Measurements from ENCODE around the gene PDZD11. TPM values are rescaled to one million over a fixed set of nuclear protein-coding genes. Genes with fewer than 3 reads are reported as not detected.
A peak's percentile ranks its signal among the peaks of the same experiment; 100 is the strongest.
"Not testable (repeated sequence)": the region's sequence is repeated elsewhere in the genome, so short reads cannot be mapped to it uniquely, and the experiment has no call there.

PDZD11 gene, protein sequence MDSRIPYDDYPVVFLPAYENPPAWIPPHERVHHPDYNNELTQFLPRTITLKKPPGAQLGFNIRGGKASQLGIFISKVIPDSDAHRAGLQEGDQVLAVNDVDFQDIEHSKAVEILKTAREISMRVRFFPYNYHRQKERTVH
- polyA plus RNA-seq (2013), result 18.2 TPM

DNA sequence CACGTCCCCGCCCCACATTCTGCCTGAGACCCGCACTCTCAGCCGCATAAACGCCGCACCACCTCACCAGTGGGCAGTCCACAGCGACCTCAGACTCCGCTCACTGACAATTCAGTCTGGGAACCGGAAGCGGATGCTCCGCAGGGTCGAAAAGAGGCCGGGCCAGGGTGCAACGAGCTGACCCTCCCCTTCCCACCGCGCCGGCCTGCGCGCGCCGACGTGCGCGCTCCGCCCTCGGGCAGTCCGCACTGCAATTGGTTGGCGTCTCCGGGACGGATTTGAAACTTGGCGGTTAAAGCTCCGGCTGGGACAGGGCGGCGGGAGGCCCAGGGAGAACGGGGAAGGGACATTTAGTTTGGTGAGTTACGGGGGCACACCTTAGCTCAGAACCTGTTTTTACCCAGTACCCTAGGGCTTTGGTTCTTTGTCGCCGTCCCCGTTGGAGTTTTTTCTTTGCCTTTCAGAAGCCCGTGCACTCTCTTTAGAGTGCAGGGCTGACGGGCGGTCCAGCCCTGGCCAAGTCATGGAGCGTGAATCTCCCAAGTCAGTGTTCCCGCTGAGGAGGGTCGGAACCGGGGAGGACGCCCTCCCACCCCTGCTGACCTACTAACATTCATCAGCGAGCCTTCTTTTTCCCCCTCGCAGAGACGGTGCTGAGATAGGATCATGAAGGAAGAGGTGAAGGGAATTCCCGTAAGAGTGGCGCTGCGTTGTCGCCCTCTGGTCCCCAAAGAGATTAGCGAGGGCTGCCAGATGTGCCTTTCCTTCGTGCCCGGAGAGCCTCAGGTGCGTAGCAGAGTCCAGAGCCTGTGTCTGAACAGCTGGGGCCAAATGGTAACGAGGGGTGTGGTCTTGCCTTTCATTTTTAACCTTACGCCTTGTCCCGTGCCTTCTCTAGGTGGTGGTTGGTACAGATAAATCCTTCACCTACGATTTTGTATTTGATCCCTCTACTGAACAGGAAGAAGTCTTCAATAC lies at the start of gene PDZD11, which contains the start of gene KIF4A:
Gene PDZD11 (minus strand): TSS at position 135 of the 978 bp plus-strand sequence. CDS start 586 bp downstream, outside the sequence.
Gene KIF4A (plus strand): TSS at position 312 of the 978 bp plus-strand sequence. CDS start 355 bp downstream, at position 667.
- H3K4me3 ChIP-seq (ENCODE audit: control insufficient read depth in 1 of 7, extremely low read depth in 1 of 7, insufficient read depth in 4 of 7, low read depth in 2 of 7, low read length in 6 of 7), result peak within 1 kb of the TSS; percentile 69 to 90 (median 75)
- POLR2A ChIA-PET, result interaction anchor here (0.5 kb wide), 1 partner anchor 822 kb away, joined by 3 read pairs; no protein-coding TSS in a partner anchor
- H3K27ac ChIP-seq (ENCODE audit: insufficient read depth in 1 of 2, low read depth in 1 of 2, low read length in 2 of 2, poor library complexity in 1 of 2, severe bottlenecking in 2 of 2), result peak within 1 kb of the TSS in 1 of 2 experiments; percentile 30
- H3K27me3 ChIP-seq (replicated peaks in 2 of 5; ENCODE audit: control insufficient read depth in 4 of 5, insufficient read depth in 5 of 5, low read length in 4 of 5), result peaks cover 0 to 5% (median 0%) of the 10 kb centered on the region in 5 experiments
- WGBS (ENCODE audit: insufficient coverage), result 36% methylated on average over 41 of the region's 62 CpGs
- no peaks in the 10 kb centered on the region for H3K9me3 ChIP-seq (ENCODE audit: control extremely low read depth in 1 of 5, control insufficient read depth in 4 of 5, insufficient read depth in 2 of 5, low read depth in 1 of 5, low read length in 4 of 5)
- CTCF ChIA-PET, result interaction anchor here (1.0 kb wide), 1 partner anchor 192 kb away, joined by 3 read pairs; no protein-coding TSS in a partner anchor
- H3K36me3 ChIP-seq (ENCODE audit: control insufficient read depth in 4 of 4, insufficient read depth in 4 of 4, low read length in 3 of 4), result peaks cover 0 to 21% (median 10%) of the 10 kb centered on the region in 4 experiments
- DNase-seq, result peak; percentile 67 to 85 (median 84)
- H3K4me1 ChIP-seq (ENCODE audit: control extremely low read depth in 1 of 4, control insufficient read depth in 4 of 4, insufficient read depth in 4 of 4, low read length in 3 of 4), result peaks cover 0 to 17% (median 4%) of the 10 kb centered on the region in 4 experiments

DNA sequence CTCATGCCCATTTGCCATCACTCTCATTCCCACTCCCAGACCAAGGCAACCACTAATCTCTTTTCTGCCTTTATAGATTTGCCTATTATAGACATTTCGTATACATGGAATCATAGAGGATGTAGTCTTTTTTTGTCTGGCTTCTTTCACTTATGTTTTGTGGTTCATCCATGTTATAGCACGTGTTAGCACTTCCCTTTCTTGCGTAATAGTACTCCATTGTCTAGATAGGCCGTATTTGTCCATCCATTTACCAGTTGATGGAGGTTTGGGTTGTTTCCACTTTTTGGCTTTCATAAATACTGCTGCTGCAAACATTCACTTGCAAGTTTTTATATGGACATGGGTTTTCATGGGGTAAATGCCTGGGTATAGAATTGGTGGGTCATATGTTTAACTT lies 48.6 kb upstream of the PDZD11 start:
- 30% methylated on average over 1 of the region's 4 CpGs for WGBS (ENCODE audit: insufficient coverage)
- Histone ChIP-seq H3K4me3 (ENCODE audit: control insufficient read depth in 1 of 7, extremely low read depth in 1 of 7, insufficient read depth in 4 of 7, low read depth in 2 of 7, low read length in 6 of 7) (no peak overlapping the region), H3K9me3 (ENCODE audit: control extremely low read depth in 1 of 5, control insufficient read depth in 4 of 5, insufficient read depth in 2 of 5, low read depth in 1 of 5, low read length in 4 of 5) (no peaks in the 10 kb centered on the region), H3K27ac (ENCODE audit: insufficient read depth in 1 of 2, low read depth in 1 of 2, low read length in 2 of 2, poor library complexity in 1 of 2, severe bottlenecking in 2 of 2) (no peak overlapping the region), H3K36me3 (ENCODE audit: control insufficient read depth in 4 of 4, insufficient read depth in 4 of 4, low read length in 3 of 4) (peaks cover 0 to 8% (median 5%) of the 10 kb centered on the region in 4 experiments), H3K27me3 (replicated peaks in 2 of 5; ENCODE audit: control insufficient read depth in 4 of 5, insufficient read depth in 5 of 5, low read length in 4 of 5) (no peaks in the 10 kb centered on the region), H3K4me1 (ENCODE audit: control extremely low read depth in 1 of 4, control insufficient read depth in 4 of 4, insufficient read depth in 4 of 4, low read length in 3 of 4) (no peaks in the 10 kb centered on the region)
- DNase-seq, result no peak
- ChIA-PET CTCF (no interaction called here), POLR2A (no interaction called here)

DNA sequence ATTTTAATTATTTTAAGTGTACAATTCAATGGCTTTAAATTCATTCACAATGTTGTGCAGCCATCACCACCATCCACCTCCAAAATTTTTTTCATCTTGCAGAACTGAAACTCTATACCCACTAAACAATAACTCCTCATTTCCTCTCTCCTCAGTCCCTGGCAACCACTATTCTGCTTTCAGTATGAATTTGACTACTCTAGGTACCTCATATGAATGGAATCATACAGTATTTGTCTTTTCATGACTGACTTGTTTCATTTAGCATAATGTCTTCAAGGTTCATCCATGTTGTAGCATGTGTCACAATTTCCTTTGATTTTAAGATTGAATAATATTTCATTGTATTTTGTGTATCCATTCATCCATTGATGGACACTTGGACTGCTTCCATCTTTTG lies 47.0 kb upstream of the PDZD11 start:
- H3K9me3 ChIP-seq (ENCODE audit: control extremely low read depth in 1 of 5, control insufficient read depth in 4 of 5, insufficient read depth in 2 of 5, low read depth in 1 of 5, low read length in 4 of 5), result no peaks in the 10 kb centered on the region
- no peaks in the 10 kb centered on the region for H3K4me1 ChIP-seq (ENCODE audit: control extremely low read depth in 1 of 4, control insufficient read depth in 4 of 4, insufficient read depth in 4 of 4, low read length in 3 of 4)
- ChIA-PET CTCF (no interaction called here), POLR2A (no interaction called here)
- no peak overlapping the region for H3K27ac ChIP-seq (ENCODE audit: insufficient read depth in 1 of 2, low read depth in 1 of 2, low read length in 2 of 2, poor library complexity in 1 of 2, severe bottlenecking in 2 of 2)
- H3K36me3 ChIP-seq (ENCODE audit: control insufficient read depth in 4 of 4, insufficient read depth in 4 of 4, low read length in 3 of 4), result peaks cover 0 to 3% (median 2%) of the 10 kb centered on the region in 4 experiments
- H3K4me3 ChIP-seq (ENCODE audit: control insufficient read depth in 1 of 7, extremely low read depth in 1 of 7, insufficient read depth in 4 of 7, low read depth in 2 of 7, low read length in 6 of 7), result no peak overlapping the region
- DNase-seq, result no peak
- H3K27me3 ChIP-seq (replicated peaks in 2 of 5; ENCODE audit: control insufficient read depth in 4 of 5, insufficient read depth in 5 of 5, low read length in 4 of 5), result no peaks in the 10 kb centered on the region

DNA sequence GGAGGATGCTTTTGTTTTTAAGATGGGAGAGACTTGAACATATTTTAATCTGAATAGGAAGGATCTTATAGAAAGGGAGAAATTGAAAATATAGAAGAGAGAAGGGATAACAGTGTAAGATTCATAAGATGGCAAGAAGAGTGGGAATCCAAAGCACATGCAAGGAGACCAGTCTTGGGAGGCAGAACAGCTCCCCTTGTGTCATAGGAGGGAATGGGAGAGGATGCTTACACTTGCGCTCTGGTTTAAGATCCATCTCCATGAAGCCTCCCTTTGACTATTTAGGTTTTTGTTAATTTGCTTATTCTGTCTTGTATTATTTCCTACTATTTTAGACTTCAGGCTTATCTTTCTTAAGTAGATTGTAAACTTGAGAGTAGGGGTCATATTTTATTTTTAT lies 42.9 kb upstream of the PDZD11 start:
- Histone ChIP-seq H3K27ac (ENCODE audit: insufficient read depth in 1 of 2, low read depth in 1 of 2, low read length in 2 of 2, poor library complexity in 1 of 2, severe bottlenecking in 2 of 2) (no peak overlapping the region), H3K36me3 (ENCODE audit: control insufficient read depth in 4 of 4, insufficient read depth in 4 of 4, low read length in 3 of 4) (peaks cover 0 to 3% (median 2%) of the 10 kb centered on the region in 4 experiments), H3K27me3 (replicated peaks in 2 of 5; ENCODE audit: control insufficient read depth in 4 of 5, insufficient read depth in 5 of 5, low read length in 4 of 5) (no peaks in the 10 kb centered on the region), H3K4me1 (ENCODE audit: control extremely low read depth in 1 of 4, control insufficient read depth in 4 of 4, insufficient read depth in 4 of 4, low read length in 3 of 4) (no peaks in the 10 kb centered on the region), H3K4me3 (ENCODE audit: control insufficient read depth in 1 of 7, extremely low read depth in 1 of 7, insufficient read depth in 4 of 7, low read depth in 2 of 7, low read length in 6 of 7) (no peak overlapping the region), H3K9me3 (ENCODE audit: control extremely low read depth in 1 of 5, control insufficient read depth in 4 of 5, insufficient read depth in 2 of 5, low read depth in 1 of 5, low read length in 4 of 5) (no peaks in the 10 kb centered on the region)
- WGBS (ENCODE audit: insufficient coverage), result no CpG with 5 or more reads among the region's 1 CpG
- CTCF ChIA-PET, result no interaction called here
- no peak for DNase-seq
- POLR2A ChIA-PET, result no interaction called here

DNA sequence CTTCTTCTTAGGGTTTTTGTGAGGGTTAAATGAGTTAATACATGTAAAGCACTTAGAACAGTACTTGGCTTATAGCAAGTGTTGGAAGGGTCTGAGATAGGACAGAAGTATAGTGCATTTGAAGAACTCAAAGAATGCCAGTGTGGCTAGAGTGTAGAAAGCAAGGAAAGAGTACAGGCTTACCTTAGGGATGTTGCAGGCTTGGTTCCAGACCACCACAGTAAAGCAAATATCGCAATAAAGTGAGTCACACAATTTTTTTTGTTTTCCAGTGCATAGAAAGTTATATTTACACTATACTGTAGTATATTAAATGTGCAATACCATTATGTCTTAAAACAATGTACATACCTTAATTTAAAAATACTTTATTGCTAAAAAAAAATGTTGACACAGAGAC lies 41.4 kb upstream of the PDZD11 start:
- Histone ChIP-seq H3K27me3 (replicated peaks in 2 of 5; ENCODE audit: control insufficient read depth in 4 of 5, insufficient read depth in 5 of 5, low read length in 4 of 5) (no peaks in the 10 kb centered on the region), H3K4me1 (ENCODE audit: control extremely low read depth in 1 of 4, control insufficient read depth in 4 of 4, insufficient read depth in 4 of 4, low read length in 3 of 4) (no peaks in the 10 kb centered on the region), H3K9me3 (ENCODE audit: control extremely low read depth in 1 of 5, control insufficient read depth in 4 of 5, insufficient read depth in 2 of 5, low read depth in 1 of 5, low read length in 4 of 5) (no peaks in the 10 kb centered on the region), H3K36me3 (ENCODE audit: control insufficient read depth in 4 of 4, insufficient read depth in 4 of 4, low read length in 3 of 4) (peaks cover 0 to 3% (median 2%) of the 10 kb centered on the region in 4 experiments), H3K27ac (ENCODE audit: insufficient read depth in 1 of 2, low read depth in 1 of 2, low read length in 2 of 2, poor library complexity in 1 of 2, severe bottlenecking in 2 of 2) (no peak overlapping the region), H3K4me3 (ENCODE audit: control insufficient read depth in 1 of 7, extremely low read depth in 1 of 7, insufficient read depth in 4 of 7, low read depth in 2 of 7, low read length in 6 of 7) (no peak overlapping the region)
- DNase-seq, result no peak
- ChIA-PET POLR2A (no interaction called here), CTCF (interaction anchor here (2.3 kb wide), 1 partner anchor 102 kb away, joined by 9 read pairs; no protein-coding TSS in a partner anchor)
- WGBS (ENCODE audit: insufficient coverage), result no CpG with 5 or more reads among the region's 1 CpG

DNA sequence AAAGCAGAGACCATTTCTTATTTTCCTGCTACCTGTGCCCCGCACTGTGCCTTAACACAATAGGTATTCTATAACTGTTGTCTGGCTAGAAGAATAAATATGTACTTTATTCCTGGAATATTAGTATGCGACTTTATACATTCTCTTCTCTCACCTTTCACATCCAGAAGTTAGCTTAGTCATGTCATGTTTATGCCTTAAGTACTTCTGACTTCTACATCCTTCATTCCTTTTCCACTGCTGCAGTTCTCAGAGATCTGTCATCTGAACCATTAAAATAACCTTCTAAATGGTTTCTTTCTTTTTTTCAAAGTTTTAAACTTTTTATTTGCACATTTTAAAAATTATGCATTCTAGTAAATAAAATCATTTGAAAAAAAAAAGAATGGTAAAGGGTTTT lies 34.6 kb upstream of the PDZD11 start:
- Histone ChIP-seq H3K4me1 (ENCODE audit: control extremely low read depth in 1 of 4, control insufficient read depth in 4 of 4, insufficient read depth in 4 of 4, low read length in 3 of 4) (no peaks in the 10 kb centered on the region), H3K27me3 (replicated peaks in 2 of 5; ENCODE audit: control insufficient read depth in 4 of 5, insufficient read depth in 5 of 5, low read length in 4 of 5) (no peaks in the 10 kb centered on the region), H3K36me3 (ENCODE audit: control insufficient read depth in 4 of 4, insufficient read depth in 4 of 4, low read length in 3 of 4) (no peaks in the 10 kb centered on the region), H3K4me3 (ENCODE audit: control insufficient read depth in 1 of 7, extremely low read depth in 1 of 7, insufficient read depth in 4 of 7, low read depth in 2 of 7, low read length in 6 of 7) (no peak overlapping the region), H3K27ac (ENCODE audit: insufficient read depth in 1 of 2, low read depth in 1 of 2, low read length in 2 of 2, poor library complexity in 1 of 2, severe bottlenecking in 2 of 2) (no peak overlapping the region), H3K9me3 (ENCODE audit: control extremely low read depth in 1 of 5, control insufficient read depth in 4 of 5, insufficient read depth in 2 of 5, low read depth in 1 of 5, low read length in 4 of 5) (no peaks in the 10 kb centered on the region)
- CTCF ChIA-PET, result no interaction called here
- no peak for DNase-seq
- POLR2A ChIA-PET, result no interaction called here
- 80% methylated on average over 1 of the region's 2 CpGs for WGBS (ENCODE audit: insufficient coverage)

DNA sequence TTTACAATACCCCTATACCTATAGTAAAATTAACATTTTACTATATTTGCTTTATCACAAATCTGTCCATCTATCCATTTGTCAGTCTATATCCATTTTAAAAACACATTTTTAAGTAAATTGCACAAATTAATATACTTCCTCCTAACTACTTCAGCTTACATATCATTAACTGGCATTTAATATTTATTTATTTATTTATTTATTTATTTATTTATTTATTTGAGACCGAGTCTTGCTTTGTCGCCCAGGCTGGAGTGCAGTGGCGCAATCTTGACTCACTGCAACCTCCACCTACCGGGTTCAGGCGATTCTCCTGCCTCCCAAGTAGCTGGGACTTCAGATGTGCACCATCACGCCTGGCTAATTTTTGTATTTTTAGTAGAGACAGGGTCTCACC lies 33.9 kb upstream of the PDZD11 start:
- H3K4me3 ChIP-seq (ENCODE audit: control insufficient read depth in 1 of 7, extremely low read depth in 1 of 7, insufficient read depth in 4 of 7, low read depth in 2 of 7, low read length in 6 of 7); H3K36me3 ChIP-seq (ENCODE audit: control insufficient read depth in 4 of 4, insufficient read depth in 4 of 4, low read length in 3 of 4); CTCF ChIA-PET; H3K9me3 ChIP-seq (ENCODE audit: control extremely low read depth in 1 of 5, control insufficient read depth in 4 of 5, insufficient read depth in 2 of 5, low read depth in 1 of 5, low read length in 4 of 5); H3K27me3 ChIP-seq (replicated peaks in 2 of 5; ENCODE audit: control insufficient read depth in 4 of 5, insufficient read depth in 5 of 5, low read length in 4 of 5); H3K27ac ChIP-seq (ENCODE audit: insufficient read depth in 1 of 2, low read depth in 1 of 2, low read length in 2 of 2, poor library complexity in 1 of 2, severe bottlenecking in 2 of 2); POLR2A ChIA-PET; DNase-seq; H3K4me1 ChIP-seq (ENCODE audit: control extremely low read depth in 1 of 4, control insufficient read depth in 4 of 4, insufficient read depth in 4 of 4, low read length in 3 of 4): not testable (repeated sequence)
- 83% methylated on average over 5 of the region's 6 CpGs for WGBS (ENCODE audit: insufficient coverage)
